C4-2B (cell line): ENCODE measurements around the gene SPDYE16.
"Not testable (repeated sequence)": the region's sequence is repeated elsewhere in the genome, so short reads cannot be mapped to it uniquely, and the experiment has no call there.

ENCODE experiments used
- H3K27ac ChIP-seq: fragments of 450-650 bp; 2 replicates; pipeline ENCODE4 v1.5.1; 2017
- ZFX ChIP-seq: fragments of 450-650 bp; IDR thresholded peaks from 2 replicates; pipeline ENCODE4 v1.6.1; 2017
- TF ChIP-seq, protein P1 (sequence below): fragments of 450-650 bp; conservative IDR thresholded peaks from 2 replicates; pipeline ENCODE4 v1.5.1; 2017; ENCODE audit warnings: mild to moderate bottlenecking

SPDYE16 gene

DNA sequence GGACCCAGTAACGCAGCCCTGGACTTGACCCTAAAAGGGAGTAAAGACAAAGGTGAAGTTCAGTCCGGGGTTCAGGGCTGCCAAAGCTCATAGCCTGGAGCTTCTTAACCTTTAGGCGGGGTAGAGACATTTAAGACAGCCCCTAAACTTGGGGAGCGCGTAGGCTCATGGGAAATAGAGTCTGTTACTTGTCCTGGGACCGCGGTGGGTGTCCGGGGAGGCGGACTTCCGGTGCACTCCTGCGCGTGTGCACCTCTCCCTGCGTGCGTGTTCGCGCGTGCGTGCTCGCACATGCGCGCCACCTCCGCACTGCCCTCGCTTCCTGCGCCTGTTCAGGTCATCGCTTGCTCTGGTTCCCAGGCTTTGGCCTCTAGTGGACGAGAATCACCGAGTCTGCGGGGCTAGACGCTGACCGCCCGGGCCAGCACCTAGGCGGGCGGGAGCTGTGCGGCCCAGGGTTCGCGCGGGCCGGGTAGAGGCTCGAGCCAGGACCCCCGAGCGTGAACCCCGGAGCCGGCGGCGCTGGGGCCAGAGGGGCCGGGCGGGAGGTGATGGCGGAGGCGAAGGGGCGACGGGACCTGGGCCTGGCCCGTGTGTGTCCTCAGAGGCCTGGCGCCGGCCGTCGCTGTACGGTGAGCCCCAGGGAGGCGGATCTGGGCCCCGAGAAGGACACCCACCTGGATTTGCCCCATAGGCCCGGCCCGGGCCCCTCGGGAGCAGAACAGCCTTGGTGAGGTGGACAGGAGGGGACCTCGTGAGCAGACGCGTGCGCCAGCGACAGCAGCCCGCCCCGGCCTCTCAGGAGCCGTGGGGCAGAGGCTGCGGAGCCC is 6.1 kb upstream of the SPDYE16 start:
- peak; percentile 86 for TF ChIP-seq ZFX
- peak overlapping the region; percentile 86 for H3K27ac ChIP-seq

DNA sequence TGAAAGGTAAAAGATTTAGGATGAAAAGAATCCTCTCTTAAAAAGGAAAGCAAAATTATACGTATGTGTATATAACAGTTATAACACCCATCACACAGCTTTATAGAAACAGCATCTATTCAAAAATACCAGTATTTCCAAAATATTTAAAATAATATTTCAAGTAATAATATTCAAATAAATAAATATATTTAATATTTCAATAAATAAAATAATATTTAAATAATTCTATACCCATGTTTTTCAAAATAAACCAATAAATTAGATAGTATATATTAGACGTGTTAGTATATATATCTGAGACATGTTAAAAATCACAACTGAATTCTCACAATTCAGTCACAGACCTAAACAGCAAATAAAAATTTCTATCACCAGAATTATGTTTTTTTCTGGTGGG is 11.5 kb downstream of the SPDYE16 start:
- H3K27ac ChIP-seq, result not testable (repeated sequence)

DNA sequence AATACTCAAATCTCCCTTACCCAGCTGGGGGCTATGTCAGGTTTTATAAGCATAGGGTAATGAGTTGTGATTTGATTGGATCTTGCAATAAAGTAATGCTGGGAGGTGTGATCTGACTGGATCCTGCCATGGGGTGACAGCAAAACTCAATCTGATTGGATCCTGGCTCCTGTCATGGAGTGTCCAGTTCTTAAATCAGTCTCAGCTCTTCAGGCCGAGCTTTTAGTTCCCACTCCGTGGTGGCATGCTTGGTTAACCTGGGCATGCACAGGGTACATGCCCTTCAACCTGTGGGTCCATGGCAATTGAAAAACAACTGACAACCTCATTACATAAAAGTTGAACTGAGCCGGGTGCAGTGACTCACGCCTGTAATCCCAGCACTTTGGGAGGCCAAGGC is 16.9 kb downstream of the SPDYE16 start:
- H3K27ac ChIP-seq, result not testable (repeated sequence)

DNA sequence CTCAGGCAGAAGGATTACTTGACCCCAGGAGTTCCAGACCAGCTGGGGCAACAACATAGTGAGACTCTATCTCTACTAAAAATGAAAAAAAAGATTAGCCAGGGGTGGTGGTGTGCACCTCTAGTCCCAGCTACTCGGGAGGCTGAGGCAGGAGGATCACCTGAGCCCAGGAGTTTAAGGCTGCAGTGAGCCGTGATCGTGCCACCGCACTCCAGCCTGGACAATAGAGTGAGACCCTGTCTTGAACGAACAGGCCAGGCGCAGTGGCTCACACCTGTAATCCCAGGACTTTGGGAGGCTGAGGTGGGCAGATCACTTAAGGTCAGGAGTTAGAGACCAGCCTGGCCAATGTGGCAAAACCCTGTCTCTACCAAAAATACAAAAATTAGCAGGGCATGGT is 26.2 kb downstream of the SPDYE16 start:
- H3K27ac ChIP-seq, result not testable (repeated sequence)

DNA sequence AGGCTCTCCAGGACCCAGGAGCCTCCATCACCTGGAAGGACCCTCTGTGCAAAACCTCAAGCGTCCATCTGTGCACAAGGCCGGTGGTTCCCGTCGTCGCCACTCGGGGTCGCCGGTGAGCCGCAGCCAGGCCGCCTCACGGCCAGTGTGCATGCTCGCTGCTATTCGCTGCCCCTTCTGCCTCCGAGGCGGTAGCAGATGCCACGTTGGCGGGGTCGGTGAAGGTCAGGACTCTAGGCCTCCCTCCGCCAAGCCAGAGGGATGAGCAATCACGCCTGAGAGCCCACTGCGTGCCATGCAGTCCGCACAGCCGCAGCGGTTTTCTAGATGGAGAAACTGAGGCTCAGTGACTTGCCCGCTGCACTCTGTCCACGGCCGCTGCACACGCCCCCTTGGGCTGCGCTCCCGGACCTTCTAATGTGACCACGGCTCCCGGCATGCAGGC is 27.1 kb downstream of the SPDYE16 start:
- no peak overlapping the region for H3K27ac ChIP-seq
- TF ChIP-seq, protein P1, sequence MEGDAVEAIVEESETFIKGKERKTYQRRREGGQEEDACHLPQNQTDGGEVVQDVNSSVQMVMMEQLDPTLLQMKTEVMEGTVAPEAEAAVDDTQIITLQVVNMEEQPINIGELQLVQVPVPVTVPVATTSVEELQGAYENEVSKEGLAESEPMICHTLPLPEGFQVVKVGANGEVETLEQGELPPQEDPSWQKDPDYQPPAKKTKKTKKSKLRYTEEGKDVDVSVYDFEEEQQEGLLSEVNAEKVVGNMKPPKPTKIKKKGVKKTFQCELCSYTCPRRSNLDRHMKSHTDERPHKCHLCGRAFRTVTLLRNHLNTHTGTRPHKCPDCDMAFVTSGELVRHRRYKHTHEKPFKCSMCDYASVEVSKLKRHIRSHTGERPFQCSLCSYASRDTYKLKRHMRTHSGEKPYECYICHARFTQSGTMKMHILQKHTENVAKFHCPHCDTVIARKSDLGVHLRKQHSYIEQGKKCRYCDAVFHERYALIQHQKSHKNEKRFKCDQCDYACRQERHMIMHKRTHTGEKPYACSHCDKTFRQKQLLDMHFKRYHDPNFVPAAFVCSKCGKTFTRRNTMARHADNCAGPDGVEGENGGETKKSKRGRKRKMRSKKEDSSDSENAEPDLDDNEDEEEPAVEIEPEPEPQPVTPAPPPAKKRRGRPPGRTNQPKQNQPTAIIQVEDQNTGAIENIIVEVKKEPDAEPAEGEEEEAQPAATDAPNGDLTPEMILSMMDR, result no peak
- TF ChIP-seq ZFX, result no peak

DNA sequence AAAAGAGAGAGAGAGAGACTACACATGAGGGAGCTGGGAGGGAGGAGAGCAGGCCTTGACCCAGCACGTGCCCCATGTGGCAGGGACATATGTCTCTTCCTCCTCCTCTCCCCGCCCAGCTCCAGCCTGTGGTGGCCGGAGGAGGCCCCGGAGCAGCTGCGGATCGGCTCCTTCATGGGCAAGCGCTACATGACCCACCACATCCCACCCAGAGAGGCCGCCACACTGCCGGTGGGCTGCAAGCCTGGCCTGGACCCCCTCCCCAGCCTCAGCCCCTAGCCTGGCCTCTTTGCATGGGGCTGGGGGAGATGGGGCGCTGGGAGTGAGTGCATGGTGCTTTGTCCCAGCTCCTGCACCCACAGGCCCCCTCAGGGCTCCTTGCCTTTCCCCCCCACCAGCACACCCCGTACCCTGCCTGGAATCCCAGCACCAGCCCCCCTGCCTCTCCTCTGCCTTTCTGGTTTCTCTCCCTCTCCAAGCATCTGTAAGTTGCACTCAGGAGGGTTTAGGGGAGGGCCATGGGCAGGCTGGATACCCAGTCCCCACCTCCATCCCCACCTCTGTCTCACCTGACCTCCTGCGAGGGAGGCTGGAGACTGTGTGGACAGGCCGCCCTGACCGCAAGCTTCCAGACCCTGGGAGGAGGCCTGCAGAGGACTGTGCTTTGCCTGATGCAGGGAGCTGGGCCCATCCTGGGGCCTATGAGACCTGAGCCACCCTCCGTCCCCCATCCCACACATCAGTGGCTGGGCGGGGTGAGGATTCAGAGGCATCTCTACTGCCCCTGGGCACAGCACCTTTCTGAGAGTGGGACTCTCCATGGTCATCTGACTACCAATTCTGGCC is 27.9 kb downstream of the SPDYE16 start:
- TF ChIP-seq, protein P1, result no peak
- no peak for TF ChIP-seq ZFX
- H3K27ac ChIP-seq, result no peak overlapping the region

- H3K27ac ChIP-seq, result no peak overlapping the region; the same call in 1 of the 2 replicates
- TF ChIP-seq, protein P1, result no peak
- TF ChIP-seq ZFX, result no peak
These were observed 29.0 kb downstream of the SPDYE16 start for GRCh38 chr7:76513817-76514799.

GRCh38 chr7:76512941-76513816 is 29.9 kb downstream of the SPDYE16 start:
- H3K27ac ChIP-seq, result peak overlapping the region; percentile 70
- TF ChIP-seq, protein P1, result peak; percentile 46
- no peak for TF ChIP-seq ZFX

- H3K27ac ChIP-seq, result peak overlapping the region; percentile 70
These were observed 30.9 kb downstream of the SPDYE16 start for GRCh38 chr7:76511911-76512885.

- not testable (repeated sequence) for H3K27ac ChIP-seq
These were observed 31.7 kb downstream of the SPDYE16 start for GRCh38 chr7:76511200-76511910.
